ENCODE measurements around the gene TMEM207. TPM values are rescaled to one million over a fixed set of nuclear protein-coding genes. Genes with fewer than 3 reads are reported as not detected.

The TMEM207 gene
- total and polyA plus RNA-seq, 2 of the 4 experiments (the other 2 are of a cell fraction): not detected

GRCh38 chr3:190448256-190448655 is 1.4 kb downstream of the TMEM207 start:
- in situ Hi-C loops (cut with MboI; ENCODE audit: low sequenced_read_pairs): no loop called here
- no peak for TF ChIP-seq RFX5 (IDR thresholded peaks at IDR 0.05; ENCODE audit: low read depth, low read length)

More at GRCh38 chr3:190448256-190448655, 1.4 kb downstream of the TMEM207 start:
- Histone ChIP-seq H2BK5ac (ENCODE audit: low read depth, low read length, poor library complexity, severe bottlenecking) (no peak overlapping the region), H2BK15ac (ENCODE audit: low read depth, low read length) (no peak overlapping the region), H3K79me1 (ENCODE audit: low read depth in 1 of 2, low read length in 2 of 2) (no peaks in the 10 kb centered on the region), H4K20me1 (ENCODE audit: insufficient read depth, low read length) (no peaks in the 10 kb centered on the region), H2AK9ac (replicated peaks; ENCODE audit: low read depth, low read length, poor library complexity) (no peak overlapping the region), H3K27me3 (ENCODE audit: control insufficient read depth, insufficient read depth, low read length) (no peaks in the 10 kb centered on the region; the same call in 1 of the 2 replicates), H2BK120ac (ENCODE audit: low read depth, low read length) (no peak overlapping the region), H3K36me3 (ENCODE audit: control insufficient read depth, insufficient read depth, low read length) (no peaks in the 10 kb centered on the region), H3K4ac (ENCODE audit: low read depth, low read length) (no peak overlapping the region), H3K18ac (ENCODE audit: low read depth, low read length) (no peak overlapping the region), H3K23ac (ENCODE audit: low read depth, low read length) (no peak overlapping the region), H2AFZ (replicated peaks; ENCODE audit: low read length, poor library complexity) (no peak overlapping the region), H4K91ac (ENCODE audit: insufficient read depth, low read depth, low read length) (no peak overlapping the region), H3K9me3 (ENCODE audit: control insufficient read depth, insufficient read depth, low read length) (no peaks in the 10 kb centered on the region), H2BK20ac (ENCODE audit: low read depth, low read length) (no peak overlapping the region), H3K4me1 (ENCODE audit: control insufficient read depth, insufficient read depth, low read length) (no peaks in the 10 kb centered on the region), H3K27ac (ENCODE audit: insufficient read depth, low read length) (no peak overlapping the region), H4K5ac (ENCODE audit: low read depth, low read length) (no peak overlapping the region), H3K4me2 (ENCODE audit: low read depth, low read length) (no peak overlapping the region), H3K9ac (ENCODE audit: low read depth, low read length) (no peak overlapping the region), H2AK5ac (ENCODE audit: low read depth, low read length) (no peak overlapping the region), H4K8ac (ENCODE audit: low read depth in 2 of 2, low read length in 2 of 2) (no peak overlapping the region), H3K9me1 (ENCODE audit: insufficient read depth, low read length) (no peaks in the 10 kb centered on the region), H3K56ac (ENCODE audit: extremely low read depth, insufficient read depth, low read length) (no peak overlapping the region), H3K14ac (replicated peaks; ENCODE audit: low read depth, low read length) (no peak overlapping the region), H3K4me3 (ENCODE audit: insufficient read depth, low read depth, low read length) (no peak overlapping the region)
- no peak for DNase-seq
- no TSS peak for BruUV-seq (replicated peaks)
- dilution Hi-C loops (cut with HindIII; ENCODE audit: low sequenced_read_pairs, unreplicated experiment) (no loop called here), intact Hi-C loops (cut with micrococcal nuclease) (no loop called here)
- CTCF ChIA-PET: no interaction called here
- POLR2A ChIA-PET (ENCODE audit: unreplicated experiment): no interaction called here
- WGBS, 2 experiments (ENCODE audit: extremely low coverage in 2 of 2, insufficient read length in 1 of 2): no CpG with 5 or more reads among the region's 2 CpGs
- no peak for ATAC-seq (ENCODE audit: low read depth)
